NCI-H82 treated with DMSO at 0.1 percent for 48 hours (cell line): Measurements from ENCODE around the gene DTL.
A peak's percentile ranks its signal among the peaks of the same experiment; 100 is the strongest.

Experiments
- DNase-seq: peaks from one replicate; lab custom pipeline; 2025; ENCODE audit not compliant: unreplicated experiment; lab: John Stamatoyannopoulos, UW

DTL gene

DNA sequence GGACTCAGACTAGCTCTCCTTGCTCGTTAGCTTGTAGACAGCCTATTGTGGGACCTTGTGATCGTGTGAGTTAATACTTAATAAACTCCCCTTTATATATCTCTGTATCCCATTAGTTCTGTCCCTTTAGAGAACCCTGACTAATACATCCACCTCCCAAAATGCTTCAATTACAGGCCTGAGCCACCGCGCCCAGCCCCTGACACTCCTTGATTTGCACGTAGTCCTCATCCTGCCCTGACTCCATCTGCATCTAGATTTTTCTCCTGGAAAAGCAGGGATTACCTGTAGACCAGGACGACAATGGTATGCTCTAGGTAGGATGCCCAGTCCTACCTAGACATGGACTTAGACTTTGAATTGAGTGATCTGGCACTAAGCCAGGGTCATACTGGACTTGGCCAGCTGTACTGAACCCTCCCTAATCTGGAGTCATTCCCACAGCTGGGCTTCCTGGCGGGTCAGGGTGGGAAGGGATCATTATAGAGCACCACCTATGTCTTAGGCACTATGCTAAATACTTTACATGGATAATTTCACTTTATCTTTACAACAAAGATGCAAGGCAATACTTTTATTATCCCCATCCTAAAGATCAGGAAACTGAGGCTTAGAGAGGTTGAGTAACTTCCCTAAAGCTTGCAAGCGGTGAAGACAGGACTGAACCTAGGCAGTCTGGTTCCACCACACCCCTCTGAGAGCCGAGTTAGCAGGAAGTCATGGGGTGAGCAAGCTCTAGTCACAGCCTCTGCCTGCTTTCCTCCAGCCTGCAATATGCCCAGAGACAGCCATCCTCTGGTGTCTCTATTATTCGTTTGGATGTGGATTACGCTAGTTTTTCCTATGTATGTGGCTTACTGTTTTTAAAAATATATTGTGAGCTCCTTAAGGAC, 89.4 kb downstream of the DTL start:
- no peak for DNase-seq

DNA sequence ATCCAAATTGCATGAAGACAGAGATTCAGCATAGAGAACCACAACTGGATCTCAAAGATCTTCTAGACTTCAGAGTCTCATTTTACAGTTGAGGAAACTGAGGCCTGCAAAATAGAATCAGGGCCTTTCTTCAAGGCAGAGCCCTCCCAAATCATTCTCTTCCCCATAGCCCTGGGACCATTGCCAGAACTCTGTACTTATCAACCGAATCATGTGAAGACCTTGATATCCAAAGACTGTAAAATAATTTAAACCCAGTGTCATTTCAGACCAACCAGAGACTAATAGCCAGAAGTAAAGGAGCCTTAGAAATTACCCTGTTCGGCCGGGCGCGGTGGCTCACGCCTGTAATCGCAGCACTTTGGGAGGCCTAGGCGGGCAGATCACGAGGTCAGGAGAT, 90.1 kb downstream of the DTL start:
- DNase-seq: no peak

DNA sequence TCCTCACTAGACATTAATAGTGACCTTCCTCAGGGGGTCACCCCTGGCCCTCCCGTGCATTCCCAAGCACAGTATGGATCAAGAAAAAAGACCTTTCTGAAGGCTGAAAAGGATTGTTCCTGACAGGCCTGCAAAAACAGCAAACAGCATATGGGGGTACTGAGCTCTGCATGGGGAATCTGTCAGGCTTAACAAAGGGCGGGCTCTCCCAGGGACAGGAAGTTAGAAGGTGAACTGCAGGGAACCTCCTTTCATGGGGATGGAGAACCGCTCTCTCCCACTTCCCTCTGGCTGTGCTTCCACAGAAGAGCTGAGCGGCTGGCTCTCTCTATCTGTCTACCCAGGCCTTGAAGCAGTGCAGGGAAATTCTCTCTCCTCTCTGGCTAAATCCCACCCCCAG, 91.7 kb downstream of the DTL start:
- DNase-seq: no peak

- DNase-seq: no peak
These were observed 94.2 kb downstream of the DTL start for GRCh38 chr1:212129781-212130180.

- DNase-seq: no peak
These were observed 96.5 kb downstream of the DTL start for GRCh38 chr1:212132025-212132424.

DNA sequence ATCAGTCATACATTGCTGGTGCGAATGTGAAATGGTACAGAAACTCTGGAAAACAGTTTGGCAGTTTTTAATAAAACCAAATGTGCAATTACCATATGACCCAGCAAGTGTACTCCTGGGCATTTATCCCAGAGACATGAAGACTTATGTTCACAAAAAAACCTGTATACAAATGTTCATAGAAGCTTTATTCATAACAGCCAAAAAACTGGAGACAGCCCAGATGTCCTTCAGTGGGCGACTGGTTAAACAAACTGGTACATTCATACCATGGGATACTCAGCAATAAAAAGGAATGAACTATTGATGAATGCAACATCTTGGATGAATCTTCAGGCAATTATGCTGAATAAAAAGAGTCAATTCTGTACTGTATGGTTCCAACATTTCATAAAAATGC, 97.8 kb downstream of the DTL start:
- no peak for DNase-seq

GRCh38 chr1:212135166-212135565, 99.6 kb downstream of the DTL start:
- no peak for DNase-seq

- DNase-seq: no peak
These were observed 102.3 kb downstream of the DTL start for GRCh38 chr1:212137854-212138253.

- DNase-seq: no peak
These were observed 102.9 kb downstream of the DTL start for GRCh38 chr1:212138457-212138856.

DNA sequence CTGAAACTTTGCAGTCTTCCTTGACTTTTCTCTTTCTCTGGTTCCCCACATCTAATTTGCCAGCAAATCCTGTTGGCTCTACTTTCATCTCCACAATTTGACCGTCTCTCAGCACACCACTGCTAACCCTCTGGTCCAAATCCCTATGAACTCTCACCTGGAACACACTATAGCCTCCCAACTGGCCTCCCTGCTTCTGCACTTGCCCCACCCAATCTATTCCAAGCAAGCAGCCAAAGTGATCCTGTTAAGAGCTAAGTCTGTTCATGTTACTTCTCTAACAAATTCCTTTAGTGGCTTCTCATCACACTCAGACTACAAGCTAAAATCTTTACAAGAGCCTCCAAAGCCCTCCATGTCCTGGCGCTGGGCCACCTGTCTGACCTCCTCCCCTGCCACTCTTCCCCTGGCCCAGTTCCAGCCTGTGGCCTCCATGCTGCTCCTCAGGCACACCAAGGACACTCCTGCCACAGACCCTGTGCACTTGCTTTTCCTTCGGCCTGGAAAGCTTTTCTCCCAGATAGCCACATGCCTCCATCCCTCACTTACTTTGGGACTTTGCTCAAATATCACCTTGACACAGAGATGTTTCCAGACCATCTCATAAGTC, 104.1 kb downstream of the DTL start:
- DNase-seq: peak; percentile 60

DNA sequence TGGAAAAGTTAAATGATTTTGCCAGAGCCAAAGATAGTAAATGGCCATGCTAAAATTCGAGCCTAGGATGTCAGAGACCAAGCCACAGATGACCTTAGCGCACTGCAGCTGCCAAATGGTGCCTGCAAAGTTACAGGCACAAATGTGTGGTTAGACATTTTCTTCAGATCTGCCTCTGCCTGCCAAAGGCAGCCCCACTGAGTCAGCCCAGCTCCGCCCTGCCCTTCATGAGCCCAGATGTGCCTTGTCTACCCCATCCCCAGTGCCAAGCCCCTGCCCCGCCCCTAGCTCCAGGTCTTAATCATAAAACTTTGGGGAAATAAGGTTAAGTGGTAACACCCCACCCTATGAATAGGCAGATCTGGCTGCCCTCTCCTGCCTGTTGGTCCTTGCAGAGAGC, 105.9 kb downstream of the DTL start:
- no peak for DNase-seq

GRCh38 chr1:212142883-212143530, 107.5 kb downstream of the DTL start:
- no peak for DNase-seq

GRCh38 chr1:212147581-212148033, 112.1 kb downstream of the DTL start:
- DNase-seq: no peak

GRCh38 chr1:212149566-212149965, 114.0 kb downstream of the DTL start:
- DNase-seq: no peak

DNA sequence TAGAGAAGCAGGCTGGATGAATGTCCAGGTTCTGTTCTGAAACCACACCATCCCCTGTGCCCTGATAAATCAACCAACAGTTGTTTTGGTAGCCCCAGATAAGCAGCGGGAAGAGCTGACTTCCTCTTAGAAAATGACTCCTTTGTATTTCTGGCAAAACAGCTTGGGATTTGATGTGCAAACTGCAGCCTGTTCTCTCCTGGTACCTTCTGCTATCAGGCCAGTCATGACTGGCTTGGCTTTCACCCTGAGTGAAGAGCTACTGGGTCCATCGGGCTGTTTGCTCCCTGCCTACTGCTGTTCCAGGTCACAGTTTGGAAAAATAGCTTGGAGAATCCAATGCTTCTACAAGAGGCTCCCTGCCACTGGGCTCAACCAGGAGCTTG, 116.8 kb downstream of the DTL start:
- DNase-seq: no peak

DNA sequence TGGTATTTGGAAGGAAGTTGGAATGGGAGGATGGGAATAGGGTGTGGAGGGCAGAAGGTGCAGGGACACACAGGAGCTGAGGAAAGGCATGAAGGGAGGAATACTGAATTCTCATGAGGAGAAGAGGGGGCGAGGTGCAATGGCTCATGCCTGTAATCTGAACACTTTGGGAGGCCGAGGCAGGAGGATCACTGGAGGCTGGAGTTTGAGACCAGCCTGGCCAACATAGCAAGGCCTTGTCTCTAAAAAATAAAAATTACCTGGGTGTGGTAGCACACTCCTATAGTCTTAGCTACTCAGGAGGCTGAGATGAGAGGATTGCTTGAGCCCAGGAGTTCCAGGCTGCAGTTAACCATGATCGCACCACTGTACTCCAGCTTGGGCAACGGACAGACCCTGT, 117.3 kb downstream of the DTL start:
- no peak for DNase-seq

DNA sequence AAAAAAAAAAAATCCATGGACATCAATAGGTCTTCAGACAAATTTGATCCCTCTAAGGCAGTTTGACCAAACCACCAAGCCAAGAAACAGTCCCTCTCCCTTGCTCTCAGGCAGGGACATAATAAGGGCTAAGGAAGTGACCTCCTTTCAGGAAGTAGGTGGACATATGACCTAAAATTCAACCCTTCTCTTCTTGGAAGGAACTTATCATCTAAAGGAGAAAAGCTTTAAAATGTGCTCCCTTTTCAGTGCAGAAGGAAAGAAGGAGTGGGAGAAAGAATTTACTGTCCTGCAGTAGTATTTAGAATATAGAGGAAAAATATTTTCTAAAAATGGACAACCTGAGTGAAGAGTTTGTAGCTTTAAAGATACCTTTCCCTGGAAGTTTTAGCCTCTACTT, 118.1 kb downstream of the DTL start:
- DNase-seq: no peak
